Measurements from ENCODE around the gene LDLRAD2. TPM values are rescaled to one million over a fixed set of nuclear protein-coding genes. Genes with fewer than 3 reads are reported as not detected.

LDLRAD2 gene
- total RNA-seq, 1 donor from 2014 or later: not detected

DNA sequence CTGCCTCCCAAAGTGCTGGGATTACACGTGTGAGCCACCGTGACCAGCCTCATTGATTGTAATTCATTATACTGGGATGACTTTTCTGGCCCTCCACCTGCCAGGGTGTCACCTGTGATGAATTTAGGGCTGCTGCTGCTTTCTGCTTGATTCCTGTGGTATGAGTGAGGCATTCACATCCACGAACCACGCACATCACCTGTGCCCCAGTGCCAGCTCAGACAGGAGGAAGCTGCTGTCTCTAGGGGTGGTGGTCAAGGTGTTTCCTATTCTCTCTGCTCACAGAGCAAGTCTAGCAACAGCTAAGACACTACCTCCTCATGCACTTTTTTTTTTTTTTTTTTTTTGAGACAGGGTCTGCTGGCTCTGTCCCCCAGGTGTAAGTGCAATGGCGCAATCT, 12.3 kb upstream of the LDLRAD2 start:
- DNase-seq (ENCODE audit: low read depth) (no peak), FAIRE-seq (no peak)
- Histone ChIP-seq H3K27me3 (ENCODE audit: control insufficient read depth, insufficient read depth, low read length) (no peaks in the 10 kb centered on the region), H3K4me3 (ENCODE audit: low read depth, low read length) (no peak overlapping the region), H3K36me3 (ENCODE audit: control insufficient read depth, insufficient read depth, low read length) (no peaks in the 10 kb centered on the region)
- TF ChIP-seq, protein P1, sequence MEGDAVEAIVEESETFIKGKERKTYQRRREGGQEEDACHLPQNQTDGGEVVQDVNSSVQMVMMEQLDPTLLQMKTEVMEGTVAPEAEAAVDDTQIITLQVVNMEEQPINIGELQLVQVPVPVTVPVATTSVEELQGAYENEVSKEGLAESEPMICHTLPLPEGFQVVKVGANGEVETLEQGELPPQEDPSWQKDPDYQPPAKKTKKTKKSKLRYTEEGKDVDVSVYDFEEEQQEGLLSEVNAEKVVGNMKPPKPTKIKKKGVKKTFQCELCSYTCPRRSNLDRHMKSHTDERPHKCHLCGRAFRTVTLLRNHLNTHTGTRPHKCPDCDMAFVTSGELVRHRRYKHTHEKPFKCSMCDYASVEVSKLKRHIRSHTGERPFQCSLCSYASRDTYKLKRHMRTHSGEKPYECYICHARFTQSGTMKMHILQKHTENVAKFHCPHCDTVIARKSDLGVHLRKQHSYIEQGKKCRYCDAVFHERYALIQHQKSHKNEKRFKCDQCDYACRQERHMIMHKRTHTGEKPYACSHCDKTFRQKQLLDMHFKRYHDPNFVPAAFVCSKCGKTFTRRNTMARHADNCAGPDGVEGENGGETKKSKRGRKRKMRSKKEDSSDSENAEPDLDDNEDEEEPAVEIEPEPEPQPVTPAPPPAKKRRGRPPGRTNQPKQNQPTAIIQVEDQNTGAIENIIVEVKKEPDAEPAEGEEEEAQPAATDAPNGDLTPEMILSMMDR (IDR thresholded peaks at IDR 0.05; ENCODE audit: insufficient read depth, low read length, severe bottlenecking): no peak

DNA sequence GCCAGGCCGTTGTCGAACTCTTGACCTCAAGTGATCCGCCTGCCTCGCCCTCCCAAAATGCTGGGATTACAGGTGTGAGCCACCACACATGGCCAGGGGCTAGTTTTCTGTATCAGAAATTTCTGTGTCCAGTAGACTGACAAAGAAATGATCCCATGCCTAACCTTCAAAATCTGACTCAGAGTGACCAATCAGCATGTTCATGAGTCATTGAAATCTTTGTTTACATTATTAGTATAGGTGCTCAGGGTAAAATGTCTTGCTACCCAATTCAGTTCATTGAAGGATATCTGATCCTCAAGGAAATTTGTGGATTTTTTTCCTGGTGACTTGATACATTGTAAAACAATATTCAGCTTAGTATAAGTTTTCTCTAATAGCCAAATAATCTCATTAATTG, 11.0 kb upstream of the LDLRAD2 start:
- Histone ChIP-seq H3K36me3 (ENCODE audit: control insufficient read depth, insufficient read depth, low read length) (no peaks in the 10 kb centered on the region), H3K4me3 (ENCODE audit: low read depth, low read length) (no peak overlapping the region), H3K27me3 (ENCODE audit: control insufficient read depth, insufficient read depth, low read length) (no peaks in the 10 kb centered on the region)
- DNase-seq (ENCODE audit: low read depth): peak; percentile 91
- FAIRE-seq: no peak
- TF ChIP-seq, protein P1 (IDR thresholded peaks at IDR 0.05; ENCODE audit: insufficient read depth, low read length, severe bottlenecking): no peak

DNA sequence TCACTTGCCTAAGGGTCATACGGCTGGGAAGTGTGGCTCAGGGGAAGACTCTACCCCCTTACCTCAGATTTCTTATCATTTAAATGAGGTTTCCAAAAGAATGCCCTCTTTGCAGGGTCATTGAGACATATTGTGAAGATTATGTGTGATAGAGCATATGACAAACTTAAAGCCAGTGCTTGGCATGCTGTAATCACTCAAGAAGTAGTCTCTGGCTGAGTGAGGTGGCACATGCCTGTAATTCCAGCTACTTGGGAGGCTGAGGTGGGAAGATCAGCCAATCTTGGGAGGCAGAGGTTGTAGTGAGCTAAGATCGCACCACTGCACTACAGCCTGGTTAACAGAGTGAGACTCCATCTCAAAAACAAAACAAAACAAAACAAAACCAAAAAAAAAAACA, 7.5 kb upstream of the LDLRAD2 start:
- no peak for DNase-seq (ENCODE audit: low read depth)

DNA sequence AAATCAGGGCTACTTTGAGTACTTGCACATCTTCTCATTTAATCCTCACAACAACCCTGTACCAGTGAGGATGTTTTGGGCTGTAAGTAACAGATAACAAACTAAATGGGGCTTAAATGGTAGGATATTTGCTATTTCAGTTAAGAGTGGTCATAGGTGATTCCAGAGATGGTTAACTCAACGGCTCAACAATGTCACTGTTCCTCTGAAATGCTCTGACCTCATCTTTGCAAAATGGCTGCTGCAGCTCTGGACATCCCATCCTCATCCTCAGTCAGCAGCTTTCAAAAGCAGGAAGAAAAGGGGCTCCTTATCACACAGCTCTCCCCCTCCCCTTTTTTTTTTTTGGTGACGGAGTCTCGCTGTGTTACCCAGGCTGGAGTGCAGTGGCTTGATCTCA, 1.5 kb downstream of the LDLRAD2 start:
- H3K36me3 ChIP-seq (ENCODE audit: control insufficient read depth, insufficient read depth, low read length): no peaks in the 10 kb centered on the region
- FAIRE-seq: no peak
- no peak for DNase-seq (ENCODE audit: low read depth)
- no peaks in the 10 kb centered on the region for H3K27me3 ChIP-seq (ENCODE audit: control insufficient read depth, insufficient read depth, low read length)
- TF ChIP-seq, protein P1 (IDR thresholded peaks at IDR 0.05; ENCODE audit: insufficient read depth, low read length, severe bottlenecking): no peak
- H3K4me3 ChIP-seq (ENCODE audit: low read depth, low read length): no peak overlapping the region

More for the DNA sequence above, 7.5 kb upstream of the LDLRAD2 start:
- Histone ChIP-seq H3K27me3 (ENCODE audit: control insufficient read depth, insufficient read depth, low read length) (no peaks in the 10 kb centered on the region), H3K36me3 (ENCODE audit: control insufficient read depth, insufficient read depth, low read length) (no peaks in the 10 kb centered on the region), H3K4me3 (ENCODE audit: low read depth, low read length) (no peak overlapping the region)
- TF ChIP-seq, protein P1 (IDR thresholded peaks at IDR 0.05; ENCODE audit: insufficient read depth, low read length, severe bottlenecking): no peak
- no peak for FAIRE-seq

DNA sequence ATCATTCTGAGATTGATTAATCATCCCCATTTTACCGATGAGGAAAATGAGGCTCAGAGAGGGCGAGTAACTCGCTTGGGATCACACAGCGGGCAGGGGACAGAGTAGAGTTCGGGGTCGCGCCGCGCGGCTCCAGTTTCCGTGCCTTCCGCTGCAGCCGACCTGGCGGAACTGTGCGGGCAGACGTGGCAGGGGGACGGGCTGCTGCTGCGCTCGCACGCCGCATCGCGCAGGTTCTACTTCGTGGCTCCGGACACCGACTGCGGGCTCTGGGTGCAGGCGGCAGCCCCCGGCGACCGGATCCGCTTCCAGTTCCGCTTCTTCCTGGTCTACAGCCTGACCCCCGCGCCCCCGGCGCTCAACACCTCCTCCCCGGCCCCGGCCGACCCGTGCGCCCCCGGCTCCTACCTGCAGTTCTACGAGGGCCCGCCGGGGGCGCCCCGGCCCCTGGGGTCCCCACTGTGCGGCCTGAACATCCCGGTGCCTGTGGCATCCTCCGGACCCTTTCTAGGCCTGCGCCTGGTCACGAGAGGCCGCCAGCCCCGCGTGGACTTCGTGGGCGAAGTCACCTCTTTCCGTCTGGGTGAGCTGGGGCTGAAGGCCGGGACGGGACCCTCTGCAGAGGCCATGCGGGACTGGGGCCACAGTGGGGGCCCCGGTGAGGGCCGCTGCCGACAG, 2.3 kb downstream of the LDLRAD2 start:
- TF ChIP-seq, protein P1 (IDR thresholded peaks at IDR 0.05; ENCODE audit: insufficient read depth, low read length, severe bottlenecking): peak; percentile 70
- H3K4me3 ChIP-seq (ENCODE audit: low read depth, low read length): peak overlapping the region; percentile 29
- FAIRE-seq: no peak

More for the DNA sequence above, 2.3 kb downstream of the LDLRAD2 start:
- H3K36me3 ChIP-seq (ENCODE audit: control insufficient read depth, insufficient read depth, low read length): no peaks in the 10 kb centered on the region
- no peak for DNase-seq (ENCODE audit: low read depth)
- no peaks in the 10 kb centered on the region for H3K27me3 ChIP-seq (ENCODE audit: control insufficient read depth, insufficient read depth, low read length)
